NCI-H146 treated with DMSO at 0.1 percent for 48 hours (cell line): Measurements from ENCODE around the gene CREBL2.

Experiments used
- DNase-seq: peaks from one replicate; lab custom pipeline; 2025; ENCODE audit not compliant: unreplicated experiment; lab: John Stamatoyannopoulos, UW

Gene CREBL2

DNA sequence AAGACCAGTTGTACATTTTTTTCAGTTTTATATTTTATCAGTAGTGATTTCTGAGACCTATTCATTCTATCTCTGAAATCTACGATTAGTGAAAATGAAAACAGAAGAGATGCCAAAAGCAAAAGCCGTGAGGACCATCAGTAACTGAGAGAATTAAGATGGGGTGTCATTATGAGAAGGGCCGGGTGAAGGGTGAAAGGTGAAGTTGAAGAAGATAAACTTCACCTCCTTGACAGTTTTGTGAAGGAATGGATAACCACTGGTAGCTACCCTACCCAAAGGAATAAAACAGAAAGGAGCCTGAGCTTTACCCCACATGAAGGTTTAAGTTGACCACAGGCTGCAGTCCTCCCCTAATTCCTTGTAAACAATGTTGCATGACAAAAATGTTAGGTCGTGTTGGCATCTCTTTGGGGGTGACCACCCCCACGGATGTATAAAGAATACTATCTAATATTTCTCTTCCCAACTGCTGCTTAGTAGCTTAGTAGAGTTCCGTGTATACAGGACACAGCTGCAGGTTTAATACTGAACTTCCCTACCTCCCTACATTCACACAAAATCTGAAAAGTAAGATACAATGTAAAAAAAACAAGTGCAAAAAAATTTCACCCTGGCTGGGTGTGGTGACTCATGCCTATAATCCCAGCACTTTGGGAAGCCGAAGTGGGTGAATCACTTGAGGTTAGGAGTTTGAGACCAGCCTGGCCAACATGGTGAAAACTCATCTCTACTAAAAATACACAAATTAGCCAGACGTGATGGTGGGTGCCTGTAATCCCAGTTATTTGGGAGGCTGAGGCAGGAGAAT, 60.4 kb downstream of the CREBL2 start:
- no peak for DNase-seq

DNA sequence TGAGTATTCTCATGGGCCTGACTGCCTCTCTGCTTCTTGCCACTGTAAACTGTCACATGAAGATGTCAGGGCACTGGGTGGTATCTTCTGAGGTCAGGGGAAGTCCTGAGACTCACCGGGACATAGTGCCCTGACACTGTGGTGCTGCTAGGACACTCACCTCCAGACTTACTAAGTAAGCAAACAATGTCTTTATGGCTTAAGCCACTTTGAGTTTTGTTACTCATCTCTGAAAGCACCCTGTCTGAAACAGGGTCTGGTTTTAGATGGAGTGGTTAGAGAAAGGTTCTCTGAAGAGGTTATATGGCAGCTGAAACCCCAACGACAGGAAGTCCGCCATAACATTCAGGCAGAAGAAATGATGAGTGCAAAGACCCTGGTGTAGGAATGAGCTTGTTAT, 61.6 kb downstream of the CREBL2 start:
- DNase-seq, result no peak

GRCh38 chr12:12676605-12677004, 64.9 kb downstream of the CREBL2 start:
- DNase-seq, result no peak

- DNase-seq, result peak; percentile 70
Observed at GRCh38 chr12:12681061-12681765, 69.5 kb downstream of the CREBL2 start.

DNA sequence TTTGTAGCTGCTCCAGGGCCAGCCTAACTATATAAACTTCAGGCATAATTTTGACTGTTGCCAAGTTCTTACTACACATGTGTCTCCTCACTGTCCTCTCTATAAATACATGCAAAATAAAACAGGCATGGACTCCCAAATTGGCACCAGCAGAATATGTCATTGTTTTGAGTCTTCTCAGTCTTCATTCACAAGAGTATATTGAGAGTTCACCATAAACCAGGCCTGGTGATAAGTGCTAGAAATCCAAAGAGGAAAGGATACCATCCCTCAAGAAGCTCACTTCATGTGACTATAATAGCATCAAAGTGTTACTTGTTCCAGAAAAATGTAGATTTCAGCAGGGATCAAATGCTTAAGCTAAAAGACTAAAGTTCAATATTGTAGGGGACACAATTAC, 70.6 kb downstream of the CREBL2 start:
- DNase-seq, result no peak

GRCh38 chr12:12683136-12683697, 71.5 kb downstream of the CREBL2 start:
- DNase-seq, result no peak

GRCh38 chr12:12683725-12684124, 72.0 kb downstream of the CREBL2 start:
- no peak for DNase-seq

GRCh38 chr12:12684375-12685106, 72.9 kb downstream of the CREBL2 start:
- DNase-seq, result peak; percentile 20

DNA sequence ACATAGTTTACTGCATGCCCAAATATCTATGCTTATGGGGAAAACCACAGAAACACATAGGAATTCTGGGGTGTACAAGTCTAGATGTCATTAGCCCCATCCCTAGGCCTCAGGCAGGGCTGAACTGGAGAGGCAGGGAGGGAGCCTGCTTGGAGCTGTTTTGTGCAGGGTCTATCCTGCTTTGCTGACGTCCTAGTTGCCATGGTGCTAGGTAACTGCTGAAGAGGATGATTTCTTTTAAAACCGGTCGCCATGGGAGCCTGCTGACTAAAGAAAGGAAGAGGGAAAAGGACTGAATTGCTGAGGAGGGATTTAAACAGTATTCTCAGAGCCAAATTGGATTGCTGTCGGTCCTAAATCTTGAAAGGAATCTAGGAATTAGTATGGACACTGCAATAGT, 73.6 kb downstream of the CREBL2 start:
- DNase-seq, result peak; percentile 56

- no peak for DNase-seq
Observed at GRCh38 chr12:12686472-12686871, 74.8 kb downstream of the CREBL2 start.

- DNase-seq, result no peak
Observed at GRCh38 chr12:12686925-12687324, 75.2 kb downstream of the CREBL2 start.

DNA sequence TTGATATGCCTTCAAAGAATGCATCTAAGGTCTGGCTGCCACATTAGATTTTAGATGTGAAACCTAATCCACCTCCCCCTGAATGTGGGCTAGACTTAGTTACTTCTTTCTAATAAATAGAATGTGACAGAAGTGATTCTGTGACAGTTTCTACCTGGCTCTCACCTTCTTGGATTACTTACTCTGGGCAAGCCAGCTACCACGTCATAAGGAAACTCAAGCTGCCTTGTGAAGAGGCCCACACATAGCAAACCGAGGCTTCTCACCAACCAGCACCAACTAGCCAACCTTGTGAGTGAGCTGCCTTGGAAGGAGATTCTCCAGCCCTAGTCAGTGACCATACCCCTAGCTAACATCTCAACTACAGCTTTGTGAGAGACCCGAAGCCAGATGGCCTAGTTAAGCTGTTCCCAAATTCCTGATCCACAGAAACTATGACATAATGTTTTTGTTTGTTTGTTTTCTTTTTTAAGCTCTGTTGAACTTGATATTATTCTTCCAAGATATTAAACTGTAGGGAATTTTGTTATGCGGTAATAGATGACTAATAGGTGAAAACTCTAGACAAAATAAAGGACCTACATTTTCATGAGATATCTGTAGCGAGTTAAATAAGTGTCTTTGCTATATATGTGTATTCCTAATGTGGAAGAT, 78.1 kb downstream of the CREBL2 start:
- DNase-seq, result no peak

- DNase-seq, result no peak
Observed at GRCh38 chr12:12691549-12691948, 79.9 kb downstream of the CREBL2 start.

GRCh38 chr12:12693111-12693671, 81.5 kb downstream of the CREBL2 start:
- no peak for DNase-seq
